H1 (cell line): ENCODE data around the gene FOSL2. TPM values are rescaled to one million over a fixed set of nuclear protein-coding genes. Genes with fewer than 3 reads are reported as not detected.

Source experiments
- CTCF ChIA-PET: fragments of 300-600 bp; sonication (Branson Sonifier 250); formaldehyde crosslinking; loops from one replicate; lab custom pipeline; 2021; ENCODE audit not compliant: partially characterized antibody; lab: Charles Lee
- POLR2A ChIA-PET: fragments of 300-600 bp; sonication (Branson Sonifier 250); formaldehyde crosslinking; loops from one replicate; lab custom pipeline; 2021; ENCODE audit warnings: inconsistent platforms; ENCODE audit not compliant: partially characterized antibody; lab: Charles Lee
- DNase-seq, 2 experiments: peaks; one replicate each; pipeline versions ENCODE4 v3.0.0 to v3.0.0-alpha.2; 2010 to 2022; ENCODE audit warnings: low spot score in 2 of 2, low read depth in 1 of 2, mixed read lengths in 1 of 2
- FAIRE-seq: peaks from 2 replicates; lab custom pipeline; 2011; peaks lifted over from hg19 to GRCh38; lab: Jason Lieb, UNC
- H2AFZ ChIP-seq: 2 replicates; pipeline ENCODE4 v1.8.1; 2012; ENCODE audit warnings: low read length, inconsistent platforms
- H2AK5ac ChIP-seq: 2 replicates; pipeline ENCODE4 v1.6.1; 2013; ENCODE audit warnings: low read depth, low read length
- H2BK120ac ChIP-seq: replicated peaks from 2 replicates; pipeline ENCODE3; 2013; ENCODE audit warnings: low read depth, low read length, inconsistent platforms
- H2BK12ac ChIP-seq: 2 replicates; pipeline ENCODE4 v1.6.1; 2013; ENCODE audit warnings: low read depth, low read length
- H2BK15ac ChIP-seq: 2 replicates; pipeline ENCODE4 v1.6.1; 2013; ENCODE audit warnings: low read length
- H2BK20ac ChIP-seq: 2 replicates; pipeline ENCODE4 v1.6.1; 2013; ENCODE audit warnings: low read length
- H2BK5ac ChIP-seq: 2 replicates; pipeline ENCODE4 v1.6.1; 2013; ENCODE audit warnings: low read depth, low read length
- H3K14ac ChIP-seq: 2 replicates; pipeline ENCODE4 v1.6.1; 2013; ENCODE audit warnings: inconsistent platforms; ENCODE audit not compliant: insufficient read length
- H3K18ac ChIP-seq: 2 replicates; pipeline ENCODE4 v1.6.1; 2013; ENCODE audit warnings: low read length; ENCODE audit errors: extremely low read depth
- H3K23ac ChIP-seq: 2 replicates; pipeline ENCODE4 v1.6.1; 2013; ENCODE audit warnings: inconsistent platforms; ENCODE audit not compliant: insufficient read length
- H3K23me2 ChIP-seq: 2 replicates; pipeline ENCODE4 v1.6.1; 2013; ENCODE audit warnings: low read depth, low read length
- H3K27ac ChIP-seq: 2 replicates; pipeline ENCODE4 v1.6.1; 2011; ENCODE audit warnings: low read depth, low read length, inconsistent platforms
- H3K27me3 ChIP-seq, 4 experiments: replicated peaks in 1 of 4; 1 replicate in 1 of 4; 2 replicates in 3 of 4; pipeline versions ENCODE4 v1.6.1 to v1.8.1; 2011 to 2013; ENCODE audit warnings: low read length in 3 of 4, mild to moderate bottlenecking in 3 of 4, inconsistent platforms in 2 of 4, mixed read lengths in 2 of 4, moderate library complexity in 1 of 4; ENCODE audit not compliant: control insufficient read depth in 3 of 4, insufficient read depth in 3 of 4; ENCODE audit errors: extremely low read depth in 1 of 4
- H3K36me3 ChIP-seq, 4 experiments: 2 replicates each; pipeline versions ENCODE4 v1.6.1 to v1.8.1; 2011 to 2013; ENCODE audit warnings: mild to moderate bottlenecking in 4 of 4, low read length in 3 of 4, moderate library complexity in 2 of 4, control low read depth in 1 of 4, inconsistent platforms in 1 of 4; ENCODE audit not compliant: insufficient read depth in 4 of 4, control insufficient read depth in 2 of 4
- H3K4ac ChIP-seq: replicated peaks from 2 replicates; pipeline ENCODE3; 2013; ENCODE audit warnings: low read length, low read depth, mixed read lengths, inconsistent platforms; ENCODE audit not compliant: insufficient read length
- H3K4me1 ChIP-seq, 4 experiments: replicated peaks in 1 of 4; 1 replicate in 1 of 4; 2 replicates in 3 of 4; pipeline versions ENCODE4 v1.6.1 to v1.8.1; 2011 to 2013; ENCODE audit warnings: low read length in 3 of 4, inconsistent platforms in 2 of 4, mixed read lengths in 1 of 4; ENCODE audit not compliant: insufficient read depth in 4 of 4, control insufficient read depth in 3 of 4
- H3K4me2 ChIP-seq, 2 experiments: 2 replicates each; pipeline versions ENCODE4 v1.6.1 to v1.8.1; 2011 to 2013; ENCODE audit warnings: low read depth in 2 of 2, low read length in 2 of 2, control low read depth in 1 of 2, inconsistent platforms in 1 of 2, mild to moderate bottlenecking in 1 of 2; ENCODE audit not compliant: insufficient read depth in 1 of 2
- H3K4me3 ChIP-seq, 4 experiments: fragments of 200-600, 300-600 bp in 1 of 4; sonication (generic), shearing (Covaris generic), sonication (Bioruptor Twin) in 1 of 4; 2 replicates each; pipeline versions ENCODE4 v1.5.1 to v1.8.1; 2011 to 2016; ENCODE audit warnings: low read length in 4 of 4, low read depth in 3 of 4, control low read depth in 2 of 4, inconsistent platforms in 2 of 4, mild to moderate bottlenecking in 2 of 4, mixed read lengths in 1 of 4, moderate library complexity in 1 of 4; ENCODE audit not compliant: insufficient read depth in 2 of 4; ENCODE audit errors: extremely low read depth in 1 of 4
- H3K56ac ChIP-seq: replicated peaks from 2 replicates; pipeline ENCODE3; 2013; ENCODE audit warnings: low read depth, mild to moderate bottlenecking, mixed read lengths, low read length, inconsistent platforms; ENCODE audit not compliant: insufficient read length
- H3K79me1 ChIP-seq: 2 replicates; pipeline ENCODE4 v1.6.1; 2013; ENCODE audit warnings: low read depth, low read length, control low read depth
- H3K79me2 ChIP-seq, 2 experiments: 2 replicates each; pipeline versions ENCODE4 v1.6.1 to v1.8.1; 2012 to 2013; ENCODE audit warnings: low read length in 2 of 2, mild to moderate bottlenecking in 2 of 2, inconsistent platforms in 1 of 2; ENCODE audit not compliant: insufficient read depth in 2 of 2, control insufficient read depth in 1 of 2
- H3K9ac ChIP-seq, 4 experiments: replicated peaks in 1 of 4; 1 replicate in 1 of 4; 2 replicates in 3 of 4; pipeline versions ENCODE4 v1.6.1 to v1.8.1; 2011 to 2013; ENCODE audit warnings: low read depth in 3 of 4, low read length in 3 of 4, control low read depth in 2 of 4, mild to moderate bottlenecking in 2 of 4, moderate library complexity in 2 of 4, inconsistent platforms in 1 of 4; ENCODE audit errors: extremely low read depth in 1 of 4
- H3K9me3 ChIP-seq, 2 experiments: 2 replicates each; pipeline versions ENCODE4 v1.6.1 to v1.8.1; 2012 to 2013; ENCODE audit warnings: mild to moderate bottlenecking in 2 of 2, moderate library complexity in 2 of 2, control low read depth in 1 of 2, inconsistent platforms in 1 of 2, low read depth in 1 of 2, low read length in 1 of 2, mixed read lengths in 1 of 2; ENCODE audit not compliant: insufficient read depth in 2 of 2
- H4K20me1 ChIP-seq, 2 experiments: replicated peaks in 1 of 2; 2 replicates each; pipeline versions ENCODE3 to v1.8.1; 2011 to 2013; ENCODE audit warnings: inconsistent platforms in 2 of 2, low read length in 2 of 2, mild to moderate bottlenecking in 1 of 2; ENCODE audit not compliant: insufficient read depth in 2 of 2, control insufficient read depth in 1 of 2
- H4K5ac ChIP-seq: 2 replicates; pipeline ENCODE4 v1.6.1; 2013; ENCODE audit warnings: low read length, low read depth, mixed read lengths, inconsistent platforms; ENCODE audit not compliant: insufficient read length
- H4K8ac ChIP-seq: 2 replicates; pipeline ENCODE4 v1.8.0; 2013; ENCODE audit warnings: mild to moderate bottlenecking, moderate library complexity, low read length, inconsistent platforms; ENCODE audit not compliant: insufficient read depth; ENCODE audit errors: extremely low read depth
- H4K91ac ChIP-seq: replicated peaks from 2 replicates; pipeline ENCODE3; 2013; ENCODE audit warnings: low read length, mixed read lengths, inconsistent platforms; ENCODE audit not compliant: insufficient read length
- KDM5A ChIP-seq: fragments of 200-600 bp; IDR thresholded peaks from 2 replicates; pipeline ENCODE4 v1.7.1; 2012; ENCODE audit warnings: mild to moderate bottlenecking, low read length, inconsistent platforms, mixed read lengths
- WGBS, 2 experiments: shearing (Covaris generic) in 1 of 2; methylation state at CpG; one replicate each; pipeline versions ENCODE4 v1.1.6 to v1.1.7; 2013 to 2015; ENCODE audit warnings: low lambda C conversion rate in 2 of 2, mixed read lengths in 2 of 2, inconsistent platforms in 1 of 2, low coverage in 1 of 2, missing lambda C conversion rate in 1 of 2; ENCODE audit not compliant: insufficient replicate concordance in 2 of 2, insufficient coverage in 1 of 2, insufficient read length in 1 of 2; ENCODE audit errors: extremely low coverage in 1 of 2, missing lambda C conversion rate in 1 of 2; 5-methylcytosine and 5-hydroxymethylcytosine counted together
- polyA plus RNA-seq, 7 experiments: library from polyadenylated mRNA; depleted of rRNA in 3 of 7; stranded (reverse) in 5 of 7; unstranded in 2 of 7; fragments of >200 nt in 5 of 7; fragments of 200-250 nt in 2 of 7; gene quantifications; 1 replicate in 5 of 7; 2 replicates in 1 of 7; 4 replicates in 1 of 7; pipeline versions ENCODE4 v1.2.1 to v1.2.3, GENCODE V29; 2011 to 2013; ENCODE audit warnings: missing spikeins in 2 of 7, mixed read lengths in 2 of 7
- total RNA-seq: library from RNA; stranded (reverse); fragmentation: NEBNext Ultra II Directional; extraction: Animal tissue kit (Norgen Biotek cat#: 25700); gene quantifications from 2 replicates; pipeline ENCODE4 v1.2.1, GENCODE V29; 2021

FOSL2 gene
- total and polyA plus RNA-seq, 2 of the 8 experiments (the other 6 are each of a cell fraction or from before 2014, with no cell fraction given) = 1.5 to 4.5 TPM

GRCh38 chr2:28450901-28451565, 58.4 kb downstream of the FOSL2 start:
- Histone ChIP-seq H4K5ac (no peak overlapping the region), H4K8ac (no peak overlapping the region), H3K18ac (no peak overlapping the region), H3K27ac (no peak overlapping the region), H4K20me1 (peaks cover 0 to 2% of the 10 kb centered on the region in 2 experiments), H3K4me2 (no peak overlapping the region), H4K91ac (no peak overlapping the region), H3K23me2 (no peaks in the 10 kb centered on the region; the same call in 1 of the 2 replicates), H2BK120ac (no peak overlapping the region), H3K4me3 (no peak overlapping the region), H3K9ac (no peak overlapping the region), H3K4ac (no peak overlapping the region), H3K4me1 (no peaks in the 10 kb centered on the region; a peak in 1 of 7 replicates), H3K79me2 (no peaks in the 10 kb centered on the region), H3K79me1 (no peaks in the 10 kb centered on the region), H2BK15ac (no peak overlapping the region), H3K14ac (no peak overlapping the region), H3K36me3 (no peaks in the 10 kb centered on the region), H3K27me3 (no peaks in the 10 kb centered on the region), H2BK5ac (no peak overlapping the region; the same call in 1 of the 2 replicates), H3K56ac (no peak overlapping the region), H2AK5ac (no peak overlapping the region), H3K23ac (no peak overlapping the region), H3K9me3 (no peaks in the 10 kb centered on the region), H2AFZ (no peak overlapping the region), H2BK20ac (no peak overlapping the region), H2BK12ac (no peak overlapping the region)
- no peak for TF ChIP-seq KDM5A
- DNase-seq = no peak
- ChIA-PET POLR2A (no interaction called here), CTCF (no interaction called here)
- 88% methylated on average over 15 of the region's 15 CpGs; no CpG with 5 or more reads in 1 of the 2 experiments for WGBS, 2 experiments
- FAIRE-seq = no peak
